DOHH2 (cell line): ENCODE data around the gene SPNS2.

Experiments used
- H3F3A ChIP-seq: fragments of 200-600 bp; sonication (generic), shearing (Covaris generic); 2 replicates; pipeline ENCODE4 v1.6.0; 2016; ENCODE audit warnings: antibody characterized with exemption, mild to moderate bottlenecking; ENCODE audit not compliant: control insufficient read depth, insufficient read depth
- H3K27ac ChIP-seq: fragments of 200-600 bp; sonication (generic); 2 replicates; pipeline ENCODE4 v1.5.1; 2014; ENCODE audit warnings: low read depth, mild to moderate bottlenecking, low read length, moderate library complexity
- H3K27me3 ChIP-seq: fragments of 200-600 bp; sonication (generic); 2 replicates; pipeline ENCODE4 v1.6.1; 2014; ENCODE audit warnings: mild to moderate bottlenecking, low read length, mixed read lengths; ENCODE audit not compliant: control insufficient read depth
- H3K36me3 ChIP-seq: fragments of 200-600 bp; sonication (generic); 2 replicates; pipeline ENCODE4 v1.6.1; 2014; ENCODE audit warnings: mild to moderate bottlenecking, low read length, moderate library complexity, mixed read lengths; ENCODE audit not compliant: control insufficient read depth
- H3K4me1 ChIP-seq: fragments of 200-600 bp; sonication (generic); 2 replicates; pipeline ENCODE4 v1.6.1; 2014; ENCODE audit warnings: mild to moderate bottlenecking, low read length, mixed read lengths; ENCODE audit not compliant: control insufficient read depth
- H3K4me2 ChIP-seq: fragments of 200-600 bp; sonication (generic); 2 replicates; pipeline ENCODE4 v1.6.0; 2014; ENCODE audit warnings: mild to moderate bottlenecking, low read length, moderate library complexity
- H3K4me3 ChIP-seq: fragments of 200-600 bp; sonication (generic); 2 replicates; pipeline ENCODE4 v1.5.1; 2014; ENCODE audit warnings: mild to moderate bottlenecking, low read length, mixed read lengths
- H3K79me2 ChIP-seq: fragments of 200-600 bp; sonication (generic); 2 replicates; pipeline ENCODE4 v1.6.1; 2014; ENCODE audit warnings: mild to moderate bottlenecking, low read length, mixed read lengths; ENCODE audit not compliant: control insufficient read depth
- H3K9me2 ChIP-seq: fragments of 200-600 bp; sonication (generic); replicated peaks from 2 replicates; pipeline ENCODE4 v1.6.1; 2014; ENCODE audit warnings: mild to moderate bottlenecking, low read length, mixed read lengths; ENCODE audit not compliant: control insufficient read depth
- H3K9me3 ChIP-seq: fragments of 200-600 bp; sonication (generic); 2 replicates; pipeline ENCODE4 v1.6.1; 2014; ENCODE audit warnings: antibody characterized with exemption, low read length, mixed read lengths; ENCODE audit not compliant: control insufficient read depth, insufficient read depth
- H4K20me1 ChIP-seq: fragments of 200-600 bp; sonication (generic); 2 replicates; pipeline ENCODE4 v1.6.0; 2014; ENCODE audit warnings: low read depth, mild to moderate bottlenecking, antibody characterized with exemption, low read length, moderate library complexity; ENCODE audit not compliant: control insufficient read depth, insufficient read depth
- CTCF ChIP-seq: fragments of 200-600 bp; sonication (generic); IDR thresholded peaks from one replicate; pipeline ENCODE4 v1.5.1; 2014; ENCODE audit warnings: antibody characterized with exemption, mild to moderate bottlenecking, low read depth, low read length; ENCODE audit not compliant: poor library complexity, severe bottlenecking
- EZH2phosphoT487 ChIP-seq: fragments of 200-600 bp; sonication (generic); IDR thresholded peaks from 2 replicates; pipeline ENCODE4 v1.6.1; 2017; ENCODE audit warnings: borderline replicate concordance, mild to moderate bottlenecking, antibody characterized with exemption, low read length, moderate library complexity, mixed read lengths

Gene SPNS2

GRCh38 chr17:4565209-4566141 is 66.8 kb downstream of the SPNS2 start:
- Histone ChIP-seq H3F3A (0 out of 2 replicates have a peak, but pooled peaks cover 3% of the 10 kb centered on the region), H3K9me2 (no peaks in the 10 kb centered on the region), H3K27me3 (peaks cover 19% of the 10 kb centered on the region), H3K4me2 (peak overlapping the region; percentile 55), H3K9me3 (no peaks in the 10 kb centered on the region), H3K36me3 (no peaks in the 10 kb centered on the region), H4K20me1 (no peaks in the 10 kb centered on the region), H3K4me3 (peak overlapping the region; percentile 43), H3K79me2 (no peaks in the 10 kb centered on the region), H3K27ac (no peak overlapping the region), H3K4me1 (peaks cover 19% of the 10 kb centered on the region)
- TF ChIP-seq EZH2phosphoT487 (no peak), CTCF (peak; percentile 81)

GRCh38 chr17:4566785-4567184 is 68.1 kb downstream of the SPNS2 start:
- H3F3A ChIP-seq, result 0 out of 2 replicates have a peak, but pooled peaks cover 3% of the 10 kb centered on the region
- H3K27ac ChIP-seq, result no peak overlapping the region
- no peaks in the 10 kb centered on the region for H4K20me1 ChIP-seq
- H3K9me2 ChIP-seq, result no peaks in the 10 kb centered on the region
- no peaks in the 10 kb centered on the region for H3K36me3 ChIP-seq
- peak; percentile 82 for TF ChIP-seq CTCF
- no peak for TF ChIP-seq EZH2phosphoT487
- no peak overlapping the region for H3K4me3 ChIP-seq
- peaks cover 19% of the 10 kb centered on the region for H3K4me1 ChIP-seq
- H3K27me3 ChIP-seq, result peaks cover 21% of the 10 kb centered on the region
- H3K79me2 ChIP-seq, result no peaks in the 10 kb centered on the region
- no peaks in the 10 kb centered on the region for H3K9me3 ChIP-seq
- H3K4me2 ChIP-seq, result no peak overlapping the region

GRCh38 chr17:4569591-4569990 is 70.9 kb downstream of the SPNS2 start:
- H3K36me3 ChIP-seq, result no peaks in the 10 kb centered on the region
- no peak for TF ChIP-seq EZH2phosphoT487
- TF ChIP-seq CTCF, result no peak
- no peak overlapping the region for H3K4me3 ChIP-seq
- no peak overlapping the region for H3K27ac ChIP-seq
- H3K9me3 ChIP-seq, result no peaks in the 10 kb centered on the region
- no peaks in the 10 kb centered on the region for H3K79me2 ChIP-seq
- no peak overlapping the region for H3K4me2 ChIP-seq
- H4K20me1 ChIP-seq, result no peaks in the 10 kb centered on the region
- H3K4me1 ChIP-seq, result peaks cover 13% of the 10 kb centered on the region
- H3F3A ChIP-seq, result 0 out of 2 replicates have a peak, but pooled peaks cover 3% of the 10 kb centered on the region
- H3K9me2 ChIP-seq, result no peaks in the 10 kb centered on the region
- H3K27me3 ChIP-seq, result peaks cover 18% of the 10 kb centered on the region
